ENCODE measurements around the gene EFNA5.

DNA sequence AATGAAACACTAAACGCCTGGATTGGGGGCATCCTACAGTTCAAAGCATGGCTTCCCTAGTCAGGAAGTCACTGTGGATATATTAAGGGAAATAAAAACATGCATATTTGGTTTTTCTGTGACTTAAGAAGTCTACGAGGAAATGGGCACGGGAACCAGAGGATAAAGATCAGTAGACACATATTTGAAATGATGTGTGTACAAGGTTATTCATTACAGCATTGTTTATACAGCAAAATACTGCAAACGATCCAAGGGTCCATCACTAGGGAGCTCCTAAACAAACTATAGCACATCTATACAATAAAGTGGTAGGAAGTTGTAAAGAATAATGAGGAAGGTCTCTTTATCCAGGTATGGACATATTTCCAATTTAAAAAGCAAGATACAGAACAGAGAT is 71.8 kb downstream of the EFNA5 start:
- no peak for TF ChIP-seq YY1 (IDR thresholded peaks at IDR 0.05)
- TF ChIP-seq, protein P1, sequence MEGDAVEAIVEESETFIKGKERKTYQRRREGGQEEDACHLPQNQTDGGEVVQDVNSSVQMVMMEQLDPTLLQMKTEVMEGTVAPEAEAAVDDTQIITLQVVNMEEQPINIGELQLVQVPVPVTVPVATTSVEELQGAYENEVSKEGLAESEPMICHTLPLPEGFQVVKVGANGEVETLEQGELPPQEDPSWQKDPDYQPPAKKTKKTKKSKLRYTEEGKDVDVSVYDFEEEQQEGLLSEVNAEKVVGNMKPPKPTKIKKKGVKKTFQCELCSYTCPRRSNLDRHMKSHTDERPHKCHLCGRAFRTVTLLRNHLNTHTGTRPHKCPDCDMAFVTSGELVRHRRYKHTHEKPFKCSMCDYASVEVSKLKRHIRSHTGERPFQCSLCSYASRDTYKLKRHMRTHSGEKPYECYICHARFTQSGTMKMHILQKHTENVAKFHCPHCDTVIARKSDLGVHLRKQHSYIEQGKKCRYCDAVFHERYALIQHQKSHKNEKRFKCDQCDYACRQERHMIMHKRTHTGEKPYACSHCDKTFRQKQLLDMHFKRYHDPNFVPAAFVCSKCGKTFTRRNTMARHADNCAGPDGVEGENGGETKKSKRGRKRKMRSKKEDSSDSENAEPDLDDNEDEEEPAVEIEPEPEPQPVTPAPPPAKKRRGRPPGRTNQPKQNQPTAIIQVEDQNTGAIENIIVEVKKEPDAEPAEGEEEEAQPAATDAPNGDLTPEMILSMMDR (IDR thresholded peaks at IDR 0.05; ENCODE audit: low read depth, low read length, missing input control): no peak

All from liver (tissue), 2 donors.